ENCODE results near the gene OR5AU1.

The OR5AU1 gene
- total RNA-seq, result 0 reads per million in 2 experiments

GRCh38 chr14:21155963-21156362 lies at the start of gene OR5AU1:
Gene OR5AU1 (minus strand): TSS chr14:21156063. CDS start chr14:21155872, 191 bp downstream.
- no peak for DNase-seq (ENCODE audit: low read depth)

- DNase-seq (ENCODE audit: low read depth), result no peak
These were observed 49.3 kb upstream of the OR5AU1 start for GRCh38 chr14:21205026-21205677.

DNA sequence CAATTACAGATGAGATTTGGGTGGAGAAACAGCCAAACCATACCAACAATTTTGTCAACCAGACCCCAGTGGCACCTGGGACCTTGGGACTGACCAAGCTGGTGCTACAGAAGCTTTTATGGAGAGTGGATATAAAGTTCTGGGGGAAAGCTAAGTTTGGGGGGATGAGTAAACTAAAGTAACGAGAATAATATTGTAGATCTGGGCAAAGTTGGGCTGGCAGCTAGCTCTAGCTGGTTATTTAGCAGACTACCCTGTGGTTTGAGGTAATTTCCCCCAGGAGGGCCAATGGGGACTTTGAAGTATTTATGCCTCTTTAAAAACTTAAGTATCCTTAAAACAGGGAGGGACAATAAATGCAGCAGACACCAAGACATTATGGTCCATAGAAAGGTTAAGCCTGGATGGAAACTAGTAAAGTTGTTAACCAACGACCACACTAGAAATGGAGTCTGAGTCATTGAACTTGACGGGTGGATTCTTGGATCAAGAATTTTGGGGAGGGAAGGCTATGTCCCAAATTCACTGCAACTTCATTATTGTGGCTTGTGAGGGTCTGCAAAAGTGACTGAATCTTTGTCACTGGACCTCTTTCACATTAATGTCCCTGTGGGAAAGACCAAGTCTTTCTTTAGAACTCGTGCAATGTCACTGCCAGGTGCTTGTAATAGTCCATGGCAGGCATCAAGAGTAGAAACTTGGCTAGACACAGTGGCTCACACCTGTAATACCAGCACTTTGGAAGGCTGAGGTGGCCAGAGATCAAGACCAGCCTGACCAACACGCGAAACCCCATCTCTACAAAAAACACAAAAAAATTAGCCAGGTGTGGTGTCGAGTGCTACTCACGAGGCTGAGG lies 48.5 kb upstream of the OR5AU1 start:
- DNase-seq (ENCODE audit: low read depth), result no peak

GRCh38 chr14:21203470-21204166 lies 47.8 kb upstream of the OR5AU1 start:
- DNase-seq (ENCODE audit: low read depth), result no peak

GRCh38 chr14:21202463-21203358 lies 46.8 kb upstream of the OR5AU1 start:
- no peak for DNase-seq (ENCODE audit: low read depth)

DNA sequence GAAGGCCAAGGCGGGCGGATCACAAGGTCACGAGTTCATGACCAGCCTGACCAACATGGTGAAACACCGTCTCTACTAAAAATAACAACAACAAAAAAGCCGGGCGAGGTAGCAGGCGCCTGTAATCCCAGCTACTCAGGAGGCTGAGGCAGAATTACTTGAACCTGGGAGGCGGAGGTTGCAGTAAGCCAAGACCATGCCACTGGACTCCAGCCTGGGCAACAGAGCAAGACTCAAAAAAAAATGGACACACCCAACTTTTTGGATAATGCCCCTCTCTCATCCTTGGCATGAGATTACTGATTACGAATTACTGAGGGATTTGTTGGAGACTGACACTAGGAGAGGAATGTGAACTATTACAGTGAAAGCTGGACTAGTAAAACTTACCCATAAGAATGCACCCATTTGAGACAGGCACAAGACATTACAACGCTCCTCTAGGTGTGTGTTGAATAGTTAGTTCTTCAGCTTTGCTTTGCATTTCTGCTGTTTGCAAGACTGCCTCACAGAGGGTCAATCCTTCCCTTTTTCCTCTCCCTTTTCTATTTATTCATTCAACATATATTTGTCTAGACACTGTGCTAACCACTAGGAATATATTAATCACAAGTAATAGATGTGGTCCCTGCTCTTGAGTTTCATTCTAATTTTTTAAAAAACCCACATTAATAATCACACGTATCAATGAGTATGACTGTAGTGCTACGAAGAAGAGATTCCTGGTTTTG lies 46.0 kb upstream of the OR5AU1 start:
- no peak for DNase-seq (ENCODE audit: low read depth)

- DNase-seq (ENCODE audit: low read depth), result no peak
These were observed 45.0 kb upstream of the OR5AU1 start for GRCh38 chr14:21200752-21201461.

- no peak for DNase-seq (ENCODE audit: low read depth)
These were observed 44.0 kb upstream of the OR5AU1 start for GRCh38 chr14:21199611-21200560.

- DNase-seq (ENCODE audit: low read depth), result no peak
These were observed 41.7 kb upstream of the OR5AU1 start for GRCh38 chr14:21197418-21198205.

DNA sequence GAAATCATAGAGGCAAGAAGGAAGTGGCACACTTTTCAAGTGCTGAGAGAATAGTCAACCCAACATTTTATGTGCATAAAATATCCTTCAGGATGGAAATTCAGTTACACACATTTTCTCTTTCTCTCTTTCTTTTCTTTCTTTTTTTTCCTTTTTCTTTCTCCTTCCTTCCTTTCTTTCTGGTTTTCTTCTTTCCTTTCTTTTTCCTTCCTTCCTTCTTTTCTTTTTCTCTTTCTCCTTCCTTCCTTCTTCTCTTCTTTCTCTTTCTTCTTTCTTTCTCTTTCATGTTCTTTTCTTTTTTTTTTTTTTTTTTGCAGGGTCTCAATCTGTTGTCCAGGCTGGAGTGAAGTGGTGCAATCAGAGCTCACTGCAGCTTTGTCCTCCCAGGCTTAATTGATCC lies 38.7 kb upstream of the OR5AU1 start:
- DNase-seq (ENCODE audit: low read depth), result no peak

GRCh38 chr14:21192875-21193535 lies 37.1 kb upstream of the OR5AU1 start:
- no peak for DNase-seq (ENCODE audit: low read depth)

DNA sequence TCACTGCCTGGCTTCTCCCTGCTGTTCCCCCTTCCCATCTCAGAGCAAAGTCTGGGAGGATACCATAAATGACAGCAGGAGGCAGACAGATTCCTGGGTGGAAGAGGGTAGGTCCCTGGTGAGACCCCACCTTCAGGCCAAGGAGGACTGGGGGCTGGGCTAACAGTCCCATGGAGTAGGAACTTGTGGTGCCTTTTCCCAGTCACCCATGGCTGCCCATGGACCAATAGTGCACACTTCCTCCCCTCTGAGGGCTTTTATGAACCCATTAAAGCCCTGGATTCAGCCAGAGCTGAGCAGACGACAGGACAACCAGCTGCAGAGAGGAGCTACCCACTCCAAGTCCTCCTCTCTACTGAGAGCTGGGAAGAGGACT lies 36.6 kb upstream of the OR5AU1 start:
- DNase-seq (ENCODE audit: low read depth), result no peak

DNA sequence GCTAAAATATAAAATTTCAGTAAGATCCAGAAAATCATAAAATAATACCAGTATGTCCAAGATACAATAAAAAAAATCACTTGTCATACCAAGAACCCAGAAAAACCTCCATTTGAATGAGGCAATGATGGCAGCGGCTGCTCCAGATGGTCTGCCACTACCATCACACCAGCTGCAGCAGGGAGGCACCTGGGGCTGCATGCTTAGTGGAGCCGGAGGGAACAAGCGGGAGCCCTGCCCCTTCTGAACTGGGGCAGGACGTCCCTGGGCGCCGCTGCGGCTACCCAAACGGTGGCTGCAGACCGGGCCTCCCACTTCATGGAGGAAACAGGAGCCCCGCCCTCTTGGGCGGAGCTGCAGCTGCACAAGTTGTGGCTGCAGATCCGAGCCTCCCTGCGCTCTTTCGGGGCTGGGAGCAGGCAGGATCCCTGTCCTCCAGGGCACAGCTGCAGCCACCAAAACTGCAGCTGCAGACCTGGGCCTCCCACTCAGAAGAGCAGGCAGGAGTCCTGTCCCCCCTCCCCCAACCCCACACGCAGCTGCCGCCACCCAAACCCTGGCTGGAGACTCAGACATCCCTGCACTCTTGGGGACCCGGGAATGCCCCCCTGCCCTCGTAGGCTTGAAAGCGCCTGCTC lies 36.1 kb upstream of the OR5AU1 start:
- DNase-seq (ENCODE audit: low read depth), result peak; percentile 54

GRCh38 chr14:21191261-21191808 lies 35.5 kb upstream of the OR5AU1 start:
- DNase-seq (ENCODE audit: low read depth), result no peak

DNA sequence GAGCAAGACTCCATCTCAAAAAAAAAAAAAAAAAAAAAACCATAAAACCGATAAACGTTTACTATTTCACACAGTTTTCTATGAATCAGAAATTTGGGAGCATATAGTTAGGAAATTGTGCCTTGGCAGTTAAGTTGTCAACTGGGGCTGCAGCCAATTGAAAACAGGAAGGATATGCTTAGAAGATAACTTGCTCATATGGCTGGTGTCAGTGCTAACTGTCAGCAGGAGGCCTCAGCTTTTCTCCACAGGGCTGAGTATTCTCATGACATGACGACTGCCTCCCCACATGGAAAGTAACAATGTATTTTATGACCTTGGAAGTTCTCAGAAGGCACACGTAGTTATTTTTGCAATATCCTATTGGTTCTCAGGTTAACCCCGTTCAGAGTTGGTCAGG lies 29.6 kb upstream of the OR5AU1 start:
- DNase-seq (ENCODE audit: low read depth), result no peak

GRCh38 chr14:21184254-21184653 lies 28.4 kb upstream of the OR5AU1 start:
- no peak for DNase-seq (ENCODE audit: low read depth)

GRCh38 chr14:21182166-21182565 lies 26.3 kb upstream of the OR5AU1 start:
- no peak for DNase-seq (ENCODE audit: low read depth)

All from T follicular helper cell (primary cell).